AG04449 (cell line): ENCODE results near the gene SLX9.

ENCODE experiments used
- CTCF ChIA-PET: fragments of 350-600 bp; formaldehyde crosslinking; extraction: SDS; loops from one replicate; lab custom pipeline; 2021; ENCODE audit warnings: antibody characterized with exemption; lab: Yijun Ruan, JAX
- POLR2A ChIA-PET: fragments of 400-600, 350-600 bp; formaldehyde crosslinking; extraction: SDS; loops from one replicate; lab custom pipeline; 2020; ENCODE audit warnings: antibody characterized with exemption, inconsistent platforms; lab: Yijun Ruan, JAX
- DNase-seq: peaks from one replicate; pipeline ENCODE4 v3.0.0-alpha.2; 2010; ENCODE audit warnings: low read depth, low spot score
- H3K4me3 ChIP-seq: 2 replicates; pipeline ENCODE4 v1.5.1; 2011; ENCODE audit warnings: low read depth, mild to moderate bottlenecking, control low read depth, low read length
- CTCF ChIP-seq: IDR thresholded peaks from one replicate; pipeline ENCODE4 v1.5.1; 2011; ENCODE audit warnings: mild to moderate bottlenecking, moderate library complexity, low read length, control low read depth, inconsistent platforms; ENCODE audit not compliant: insufficient read depth; ENCODE audit errors: missing control alignments

Gene SLX9

GRCh38 chr21:44955798-44956175 lies 16.0 kb downstream of the SLX9 start:
- POLR2A ChIA-PET, result no interaction called here
- TF ChIP-seq CTCF, result no peak
- H3K4me3 ChIP-seq, result no peak overlapping the region
- no peak for DNase-seq
- CTCF ChIA-PET, result interaction anchor here (2.2 to 27.1 kb wide), 2 partner anchors 171 to 183 kb away, joined by 12 to 601 read pairs; no protein-coding TSS in a partner anchor

- H3K4me3 ChIP-seq, result no peak overlapping the region
- ChIA-PET CTCF (interaction anchor here (1.4 to 27.1 kb wide), 4 partner anchors 8 to 182 kb away, joined by 4 to 601 read pairs (median 18); no protein-coding TSS in a partner anchor), POLR2A (no interaction called here)
- DNase-seq, result no peak
- TF ChIP-seq CTCF, result no peak
These were observed 16.7 kb downstream of the SLX9 start for GRCh38 chr21:44956356-44957046.

- H3K4me3 ChIP-seq, result no peak overlapping the region
- ChIA-PET POLR2A (no interaction called here), CTCF (interaction anchor here (1.2 to 27.1 kb wide), 6 partner anchors 8 to 182 kb away, joined by 4 to 601 read pairs (median 10); no protein-coding TSS in a partner anchor)
- no peak for DNase-seq
- no peak for TF ChIP-seq CTCF
These were observed 17.4 kb downstream of the SLX9 start for GRCh38 chr21:44957047-44957831.

- TF ChIP-seq CTCF, result no peak
- H3K4me3 ChIP-seq, result no peak overlapping the region
- ChIA-PET POLR2A (interaction anchor here (0.9 kb wide), 1 partner anchor 15 kb away, joined by 4 read pairs; no protein-coding TSS in a partner anchor), CTCF (interaction anchor here (0.9 to 27.1 kb wide), 9 partner anchors 9 to 181 kb away, joined by 3 to 601 read pairs (median 4); no protein-coding TSS in a partner anchor)
- no peak for DNase-seq
These were observed 18.1 kb downstream of the SLX9 start for GRCh38 chr21:44957901-44958451.

- no peak for DNase-seq
- no peak overlapping the region for H3K4me3 ChIP-seq
- ChIA-PET POLR2A (interaction anchor here (0.5 to 0.9 kb wide), 2 partner anchors 15 to 179 kb away, joined by 3 to 4 read pairs; no protein-coding TSS in a partner anchor), CTCF (interaction anchor here (0.9 to 27.1 kb wide), 8 partner anchors 10 to 180 kb away, joined by 3 to 601 read pairs (median 5); no protein-coding TSS in a partner anchor)
- TF ChIP-seq CTCF, result no peak
These were observed 18.8 kb downstream of the SLX9 start for GRCh38 chr21:44958471-44959191.
